SK-N-SH treated with all-trans-retinoic acid at 6 μM for 48 hours (cell line): ENCODE results near the gene WDR46.

Experiments
- CREB5 ChIP-seq: fragments of 250-450 bp; sonication (Bioruptor Pico); IDR thresholded peaks from 2 replicates; pipeline ENCODE4 v1.5.1; 2020; ENCODE audit warnings: low read depth, mild to moderate bottlenecking, moderate library complexity
- GLIS3 ChIP-seq: fragments of 250-450 bp; sonication (Bioruptor Pico); IDR thresholded peaks from 2 replicates; pipeline ENCODE4 v1.5.0; 2020; ENCODE audit warnings: mild to moderate bottlenecking, moderate library complexity
- TOX ChIP-seq: fragments of 250-450 bp; sonication (Bioruptor Pico); IDR thresholded peaks from 2 replicates; pipeline ENCODE4 v1.8.0; 2021; ENCODE audit warnings: mild to moderate bottlenecking, moderate library complexity, borderline replicate concordance
- ZFP3 ChIP-seq: fragments of 250-450 bp; sonication (Bioruptor Pico); IDR thresholded peaks from 2 replicates; pipeline ENCODE4 v1.5.0; 2020; ENCODE audit warnings: mild to moderate bottlenecking, moderate library complexity
- ZNF565 ChIP-seq: fragments of 450-650 bp; formaldehyde crosslinking; conservative IDR thresholded peaks from 2 replicates; pipeline ENCODE4 v1.5.0; 2020; ENCODE audit warnings: low read depth, mild to moderate bottlenecking, moderate library complexity

- TF ChIP-seq ZNF565 (no peak), CREB5 (CRISPR knock-in tag) (no peak), TOX (CRISPR knock-in tag) (no peak), ZFP3 (CRISPR knock-in tag) (no peak), GLIS3 (CRISPR knock-in tag) (no peak)
Observed at GRCh38 chr6:33306356-33306755, 17.3 kb upstream of the WDR46 start.
